Epithelial cell of proximal tubule (primary cell): ENCODE measurements around the gene PRR20G. TPM values are rescaled to one million over a fixed set of nuclear protein-coding genes. Genes with fewer than 3 reads are reported as not detected.

Experiments used
- DNase-seq: peaks from one replicate; pipeline ENCODE4 v3.0.0-alpha.2; 2011; ENCODE audit warnings: low read depth
- H3K4me3 ChIP-seq: 2 replicates; pipeline ENCODE4 v1.5.1; 2011; ENCODE audit warnings: low read depth, mild to moderate bottlenecking, low read length
- CTCF ChIP-seq: conservative IDR thresholded peaks from 2 replicates; pipeline ENCODE4 v1.5.1; 2012; ENCODE audit warnings: low read depth, mild to moderate bottlenecking, low read length
- total RNA-seq: library from RNA; depleted of rRNA; stranded (reverse); fragments of >200 nt; gene quantifications from 2 replicates; pipeline ENCODE4 v1.2.3, GENCODE V29; 2015

PRR20G gene
- total RNA-seq, 1 donor from 2014 or later = not detected

DNA sequence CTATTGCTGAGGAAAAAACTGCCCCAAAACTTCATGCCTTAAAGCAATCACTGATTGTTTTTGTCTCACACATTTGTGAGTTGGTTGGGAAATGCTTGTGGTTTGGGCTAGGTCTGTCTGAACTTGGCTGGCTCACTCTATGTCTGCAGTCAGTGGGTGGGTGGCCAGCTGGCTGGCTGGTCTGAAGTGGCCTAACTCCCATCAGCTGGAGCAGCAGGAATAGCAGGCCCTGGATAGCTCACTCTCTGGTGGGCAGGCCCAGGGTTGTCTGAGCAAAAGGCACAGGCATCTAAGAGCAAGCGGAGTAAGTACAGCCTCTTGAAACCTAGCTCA is 37.7 kb upstream of the PRR20G start:
- no peak for TF ChIP-seq CTCF
- no peak for DNase-seq
- H3K4me3 ChIP-seq = no peak overlapping the region

- no peak for TF ChIP-seq CTCF
- no peak overlapping the region for H3K4me3 ChIP-seq
- DNase-seq = no peak
Observed at GRCh38 chr3:127324913-127325628, 37.2 kb upstream of the PRR20G start.

- no peak for DNase-seq
- TF ChIP-seq CTCF = no peak
Observed at GRCh38 chr3:127324076-127324475, 36.2 kb upstream of the PRR20G start.

GRCh38 chr3:127323581-127323980 is 35.7 kb upstream of the PRR20G start:
- no peak for DNase-seq
- no peak overlapping the region for H3K4me3 ChIP-seq
- TF ChIP-seq CTCF = no peak

More at GRCh38 chr3:127324076-127324475, 36.2 kb upstream of the PRR20G start:
- H3K4me3 ChIP-seq = no peak overlapping the region

- no peak overlapping the region for H3K4me3 ChIP-seq
- no peak for DNase-seq
- no peak for TF ChIP-seq CTCF
Observed at GRCh38 chr3:127321371-127321770, 33.5 kb upstream of the PRR20G start.

- H3K4me3 ChIP-seq = no peak overlapping the region
- no peak for DNase-seq
- no peak for TF ChIP-seq CTCF
Observed at GRCh38 chr3:127320529-127321121, 32.8 kb upstream of the PRR20G start.

DNA sequence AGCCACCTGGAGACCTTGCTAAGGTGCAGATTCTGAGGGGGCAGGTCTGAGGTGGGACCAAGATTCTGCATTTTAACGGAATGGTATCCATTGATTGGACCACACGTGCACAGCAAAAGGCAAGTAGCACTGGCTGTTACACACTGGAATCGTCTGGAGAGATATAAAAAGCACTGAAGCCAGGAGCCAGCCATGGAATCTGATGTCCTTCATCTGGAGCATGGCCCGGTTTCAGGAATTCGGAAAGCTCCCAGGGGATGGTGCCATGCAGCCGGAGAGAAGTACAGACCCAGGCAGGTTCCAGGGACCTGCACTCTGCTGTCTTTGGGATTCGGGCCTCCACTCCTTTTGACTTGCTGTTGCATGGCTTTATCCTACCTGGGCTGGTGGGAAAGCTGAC is 28.8 kb upstream of the PRR20G start:
- DNase-seq = no peak
- no peak overlapping the region for H3K4me3 ChIP-seq
- no peak for TF ChIP-seq CTCF
